AG20443 (cell line): ENCODE measurements around the gene MID1.

Experiments used
- DNase-seq: peaks from one replicate; pipeline ENCODE4 v3.0.0; 2012; ENCODE audit warnings: low spot score, mixed read lengths

Gene MID1, protein sequence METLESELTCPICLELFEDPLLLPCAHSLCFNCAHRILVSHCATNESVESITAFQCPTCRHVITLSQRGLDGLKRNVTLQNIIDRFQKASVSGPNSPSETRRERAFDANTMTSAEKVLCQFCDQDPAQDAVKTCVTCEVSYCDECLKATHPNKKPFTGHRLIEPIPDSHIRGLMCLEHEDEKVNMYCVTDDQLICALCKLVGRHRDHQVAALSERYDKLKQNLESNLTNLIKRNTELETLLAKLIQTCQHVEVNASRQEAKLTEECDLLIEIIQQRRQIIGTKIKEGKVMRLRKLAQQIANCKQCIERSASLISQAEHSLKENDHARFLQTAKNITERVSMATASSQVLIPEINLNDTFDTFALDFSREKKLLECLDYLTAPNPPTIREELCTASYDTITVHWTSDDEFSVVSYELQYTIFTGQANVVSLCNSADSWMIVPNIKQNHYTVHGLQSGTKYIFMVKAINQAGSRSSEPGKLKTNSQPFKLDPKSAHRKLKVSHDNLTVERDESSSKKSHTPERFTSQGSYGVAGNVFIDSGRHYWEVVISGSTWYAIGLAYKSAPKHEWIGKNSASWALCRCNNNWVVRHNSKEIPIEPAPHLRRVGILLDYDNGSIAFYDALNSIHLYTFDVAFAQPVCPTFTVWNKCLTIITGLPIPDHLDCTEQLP

DNA sequence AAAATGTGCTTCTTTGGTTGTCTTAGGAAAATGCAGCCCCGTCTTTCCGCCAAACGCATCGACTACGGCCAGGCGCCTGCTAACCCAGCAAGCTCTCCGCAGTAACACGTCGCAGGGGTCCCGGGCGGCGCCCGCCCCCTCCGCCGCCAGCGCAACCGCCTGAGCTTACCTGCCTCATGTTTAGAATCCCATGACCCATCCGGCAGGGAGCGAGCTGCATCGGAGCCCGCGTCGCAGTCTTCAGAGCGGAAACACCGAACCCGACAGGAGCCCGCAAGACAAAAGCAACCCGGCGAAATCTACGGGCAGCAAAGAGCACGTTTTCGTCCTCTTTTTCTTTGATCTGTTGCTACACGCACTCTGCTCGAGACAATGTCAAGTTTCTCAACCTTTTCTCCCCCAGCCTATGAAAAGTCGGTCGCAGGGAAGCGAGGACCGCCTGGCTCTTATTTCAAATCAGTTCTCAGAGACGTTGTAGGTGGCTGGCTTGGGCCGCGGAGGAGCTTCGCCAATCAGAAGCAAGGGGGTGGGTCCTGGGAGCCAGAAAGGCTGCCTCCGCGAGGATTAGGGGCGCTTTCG lies at the start of gene MID1:
Gene MID1, minus strand, starts transcription at position 465 of the 579 bp plus-strand sequence. CDS start 53,038 bp downstream, outside the sequence.
- peak; percentile 74 for DNase-seq

DNA sequence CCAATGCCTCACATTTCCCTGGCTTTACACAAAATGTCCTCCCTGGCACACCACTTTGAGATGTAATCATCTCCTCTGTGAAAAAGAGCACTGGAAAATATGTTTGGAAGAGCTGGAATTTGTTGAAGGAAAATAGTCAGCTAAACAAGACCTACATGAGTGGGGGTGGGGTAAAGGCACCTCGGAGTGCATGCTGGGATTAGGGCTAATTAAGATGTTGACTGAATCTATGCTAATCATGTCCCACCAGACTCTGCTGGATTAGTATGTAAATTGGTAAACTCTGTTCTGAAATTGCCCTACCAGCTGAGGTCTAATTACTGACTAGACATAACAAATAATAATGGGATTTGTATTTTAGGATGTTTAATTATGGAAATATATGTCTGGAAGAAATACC lies 46.8 kb upstream of the MID1 start:
- no peak for DNase-seq

DNA sequence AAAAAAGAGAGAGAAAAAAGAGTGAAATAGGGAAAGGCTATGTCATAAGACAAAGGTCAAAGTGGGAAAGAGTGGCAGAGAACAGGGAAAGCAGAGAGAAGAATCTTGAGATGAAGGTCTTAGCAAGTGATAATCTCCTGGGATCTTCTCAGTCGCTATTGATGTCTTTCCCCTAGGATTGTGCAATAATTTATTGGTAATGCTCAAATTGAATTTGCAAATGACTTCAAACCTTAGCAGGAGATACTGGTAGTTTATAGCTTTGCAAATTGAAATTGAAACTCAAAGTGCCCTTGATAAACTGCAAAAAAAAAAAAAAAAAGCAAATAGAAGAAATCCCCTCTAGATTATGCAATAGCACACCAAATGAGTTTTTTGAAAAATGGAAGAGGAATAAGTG lies 45.7 kb upstream of the MID1 start:
- DNase-seq = no peak

- no peak for DNase-seq
Observed at GRCh38 chrX:10665681-10666080, 45.3 kb upstream of the MID1 start.

GRCh38 chrX:10660171-10660570 lies 39.8 kb upstream of the MID1 start:
- no peak for DNase-seq

DNA sequence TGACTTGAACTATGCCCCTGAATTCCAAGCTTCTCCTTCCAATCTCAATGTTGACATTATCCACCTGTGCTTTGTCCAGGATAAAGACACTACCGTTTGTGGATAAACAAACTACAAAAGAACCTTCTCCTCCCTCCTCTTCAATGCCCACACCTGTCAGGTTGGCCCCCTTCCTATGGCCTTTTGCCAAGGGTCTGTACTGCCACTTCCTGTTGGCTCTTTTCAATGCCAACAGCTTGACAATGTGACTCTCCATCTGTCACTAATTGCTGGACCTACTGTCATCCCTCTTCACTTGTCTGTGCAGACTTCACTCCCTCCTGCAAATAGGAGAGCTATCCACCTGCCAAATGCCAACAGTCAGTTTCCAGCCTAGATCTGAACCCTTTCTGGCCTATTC lies 35.8 kb upstream of the MID1 start:
- no peak for DNase-seq

GRCh38 chrX:10654960-10655359 lies 34.6 kb upstream of the MID1 start:
- DNase-seq = no peak

DNA sequence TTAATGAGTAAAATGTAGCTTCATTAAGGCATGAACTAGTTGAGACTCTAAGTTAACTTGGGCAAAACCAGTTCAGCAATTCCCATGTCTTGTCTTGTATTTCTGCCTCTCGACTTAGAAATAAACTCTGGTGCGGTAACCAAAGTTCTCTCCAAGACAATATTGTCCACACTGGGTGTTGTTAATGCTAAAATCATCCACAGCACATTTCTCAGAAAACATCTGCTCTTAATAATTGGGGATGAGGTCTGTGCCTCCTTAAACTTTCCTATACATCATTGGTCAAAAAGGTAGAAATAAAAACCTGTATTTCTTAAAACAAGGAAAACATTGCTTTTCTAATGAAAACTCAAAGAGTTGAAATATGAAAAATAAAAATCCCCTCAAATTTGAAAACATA lies 32.9 kb upstream of the MID1 start:
- no peak for DNase-seq

GRCh38 chrX:10649265-10649664 lies 28.9 kb upstream of the MID1 start:
- DNase-seq = peak; percentile 13

DNA sequence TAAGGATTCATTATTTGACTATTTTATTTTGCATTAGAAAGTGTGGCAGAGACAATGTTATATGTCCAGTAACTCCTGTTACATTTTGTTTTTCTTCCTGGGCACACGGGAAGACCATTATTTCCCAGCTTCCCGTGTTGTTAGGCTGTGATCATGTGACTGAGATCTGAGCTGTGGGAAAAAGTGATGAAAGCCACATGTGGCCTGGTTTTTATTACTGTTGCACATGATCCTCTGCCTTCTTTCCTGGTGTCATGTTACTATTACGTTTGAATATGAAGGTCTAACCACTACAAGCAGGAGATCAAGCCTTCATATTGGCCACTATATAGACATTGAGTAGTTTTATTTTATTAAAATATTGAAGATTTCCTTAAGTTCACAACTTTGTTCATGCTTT lies 28.2 kb upstream of the MID1 start:
- DNase-seq = peak; percentile 35

DNA sequence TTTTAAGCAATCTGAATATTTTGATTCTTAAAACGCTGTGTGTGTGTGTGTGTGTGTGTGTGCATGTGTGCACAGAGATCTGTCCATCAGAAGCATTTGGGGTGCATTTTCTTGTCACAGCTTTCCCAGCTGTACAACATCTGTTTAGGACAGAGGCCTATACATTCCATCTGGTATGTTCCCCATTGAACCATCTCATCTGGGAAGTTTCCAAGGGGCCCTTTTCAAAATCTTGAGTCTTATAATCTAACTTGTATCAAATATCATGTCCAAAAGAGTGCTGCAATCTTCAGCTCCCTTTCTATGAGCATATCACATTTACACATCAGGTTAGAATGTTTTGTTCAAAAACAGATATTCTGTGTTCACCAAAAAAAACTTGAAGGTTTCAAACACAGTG lies 16.5 kb upstream of the MID1 start:
- no peak for DNase-seq

DNA sequence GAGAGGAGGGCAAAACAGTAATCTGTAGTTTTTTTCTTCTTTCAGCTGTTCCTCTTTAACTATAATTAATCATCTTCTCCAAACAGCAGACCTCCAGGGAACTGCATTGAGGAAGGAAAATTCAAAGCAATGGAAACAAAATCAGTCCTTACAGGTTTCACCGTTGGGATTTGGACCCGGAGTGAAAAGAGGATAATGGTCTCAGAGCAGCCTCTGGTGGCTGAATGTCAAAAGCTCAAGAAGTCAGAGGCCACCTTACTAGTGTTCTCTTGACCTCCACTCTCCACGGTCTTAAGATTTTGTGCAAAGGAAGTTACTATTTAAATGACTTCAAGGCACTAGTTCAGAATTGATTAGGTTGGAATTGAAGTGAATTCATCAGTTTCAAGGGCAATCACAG lies 16.0 kb upstream of the MID1 start:
- peak; percentile 43 for DNase-seq

DNA sequence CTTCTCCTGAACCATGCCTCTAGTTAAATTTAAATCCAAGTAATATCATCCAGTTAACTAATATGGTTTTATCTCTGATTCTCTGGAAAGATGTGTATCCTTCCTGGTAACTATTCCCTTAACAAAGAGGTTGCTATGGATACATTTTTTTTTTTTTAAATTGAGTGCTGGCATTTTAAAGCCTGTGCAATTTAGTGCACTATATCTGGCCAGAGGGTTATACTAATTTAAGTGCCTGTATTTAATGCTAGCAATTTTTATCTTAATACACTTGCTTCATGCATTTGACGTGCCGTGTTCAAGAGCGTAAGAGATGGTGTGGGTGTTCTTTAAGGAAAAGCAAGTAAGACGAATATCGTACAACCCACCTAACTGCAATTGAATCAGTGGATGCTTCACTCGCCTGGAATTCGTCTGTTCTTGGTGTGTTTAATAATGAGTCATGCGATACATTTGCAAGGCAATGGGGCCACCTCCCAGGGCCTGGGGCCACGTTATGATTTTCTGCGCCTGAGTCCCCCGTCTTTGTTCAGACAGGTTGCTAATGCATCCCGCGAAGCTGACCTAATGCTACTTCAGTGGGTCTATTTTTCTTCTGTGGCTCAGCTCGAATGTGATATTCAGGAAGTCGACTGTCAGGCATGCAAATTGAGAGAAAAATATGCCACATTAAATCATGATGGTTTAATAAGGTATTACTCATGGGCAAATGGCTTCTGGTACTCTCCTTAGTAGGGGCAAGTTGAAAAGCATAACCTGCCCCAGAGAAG lies 14.2 kb upstream of the MID1 start:
- DNase-seq = peak; percentile 53

DNA sequence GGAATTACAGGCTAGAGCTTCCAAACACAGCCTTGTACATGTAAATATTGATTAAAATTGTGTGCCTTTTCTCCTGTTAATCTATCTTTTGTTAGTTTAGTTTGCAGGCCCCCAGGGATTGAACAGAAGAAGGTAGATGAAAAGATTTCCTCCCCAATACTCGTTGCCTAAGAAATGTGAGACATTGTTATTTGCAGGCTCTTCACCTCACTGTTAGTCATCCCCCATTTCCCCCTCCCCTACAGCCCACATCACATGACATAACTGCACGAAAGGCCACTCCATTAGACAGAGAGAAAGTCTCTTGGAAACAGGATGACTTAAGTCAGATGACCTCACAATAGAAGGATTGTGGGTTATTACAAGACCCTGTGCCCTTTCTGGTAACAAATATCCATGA lies 13.3 kb upstream of the MID1 start:
- peak; percentile 71 for DNase-seq

GRCh38 chrX:10631416-10632145 lies 11.2 kb upstream of the MID1 start:
- DNase-seq = no peak

DNA sequence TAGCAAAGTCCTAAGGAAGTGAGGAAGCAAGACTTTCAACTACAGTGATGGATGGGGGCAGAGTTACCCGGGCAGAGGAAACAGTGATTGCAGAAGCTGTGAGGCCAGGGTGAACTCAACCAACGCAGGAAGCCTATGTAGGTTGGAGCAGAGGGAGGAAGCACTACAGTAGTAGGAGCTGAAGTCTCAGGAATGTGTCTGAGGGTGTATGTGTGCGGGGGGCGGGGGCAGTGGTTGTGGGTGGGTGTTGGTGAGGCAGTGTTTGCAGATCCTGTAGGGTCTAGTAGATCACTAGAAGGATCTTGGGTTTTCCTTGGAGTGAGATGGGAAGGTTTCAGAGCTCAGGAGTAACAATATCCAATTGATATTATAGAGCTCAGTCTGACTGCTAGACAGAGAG lies 9.9 kb upstream of the MID1 start:
- DNase-seq = no peak

- DNase-seq = no peak
Observed at GRCh38 chrX:10629905-10630304, 9.5 kb upstream of the MID1 start.

- no peak for DNase-seq
Observed at GRCh38 chrX:10628906-10629305, 8.5 kb upstream of the MID1 start.

DNA sequence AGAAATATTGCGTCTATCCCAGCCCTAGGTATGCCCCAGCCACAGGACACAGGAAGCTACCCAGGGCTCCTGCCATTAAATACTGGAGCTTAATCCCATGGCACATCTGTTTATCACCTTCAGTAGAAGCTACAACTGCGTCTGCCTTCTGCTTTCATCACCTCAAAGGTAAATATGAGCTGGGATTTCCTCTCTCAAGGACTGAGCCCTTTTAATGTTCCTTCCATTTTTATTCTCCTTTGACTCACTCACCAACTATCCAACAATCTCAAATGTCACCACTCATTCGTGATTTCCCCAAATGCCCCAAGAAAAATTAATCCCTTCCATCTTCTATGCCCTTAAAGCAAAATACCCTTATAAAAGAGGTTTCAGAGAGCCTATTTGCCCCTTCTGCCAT lies 1.8 kb upstream of the MID1 start:
- no peak for DNase-seq

DNA sequence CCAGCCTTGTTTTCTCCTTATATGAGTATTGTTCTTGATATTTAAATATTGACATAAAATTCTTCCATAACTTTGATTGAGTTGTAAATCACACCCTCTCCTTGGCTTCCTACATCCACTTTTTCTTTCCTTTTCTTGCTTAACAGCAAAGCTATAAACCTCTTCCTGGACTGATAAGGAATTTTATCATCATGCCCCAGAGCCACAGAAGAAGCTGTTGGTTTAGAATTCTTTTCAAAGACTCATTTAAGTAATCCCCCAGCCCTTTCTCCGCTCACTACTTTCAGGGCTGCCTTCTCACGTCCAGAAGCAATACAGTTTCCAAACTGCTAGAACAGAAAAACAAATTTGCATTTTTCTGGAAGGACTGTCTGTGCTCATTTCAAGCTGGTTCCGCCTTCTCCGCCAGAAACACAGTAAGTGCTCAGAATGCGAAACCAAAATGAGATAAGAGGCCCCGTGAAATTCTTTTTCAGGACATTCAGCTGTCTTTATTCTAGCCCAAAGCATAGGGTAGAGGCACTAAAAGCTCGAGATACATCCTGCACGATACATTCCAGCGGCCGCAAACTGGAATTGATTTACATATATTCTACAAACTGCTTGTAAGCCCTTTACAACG lies 849 bp downstream of the MID1 start:
- DNase-seq = no peak

- DNase-seq = no peak
Observed at GRCh38 chrX:10618961-10619360, 1.4 kb downstream of the MID1 start.

DNA sequence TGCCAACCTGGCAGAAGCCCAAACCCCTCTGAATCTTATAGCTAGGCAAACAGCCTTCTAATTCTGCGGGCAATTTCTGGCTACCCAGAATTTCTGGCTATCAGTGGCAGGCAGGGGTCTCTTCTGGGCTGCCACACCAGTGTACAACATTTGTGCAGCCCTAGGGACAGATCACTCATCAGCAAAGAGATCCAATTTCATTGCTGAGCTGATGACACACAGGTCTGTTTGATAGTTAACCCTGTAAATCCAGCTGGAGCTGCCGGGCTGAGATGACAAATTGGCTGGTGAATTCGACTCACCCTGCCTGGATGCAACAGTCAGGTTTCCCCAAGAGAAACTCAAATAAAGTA lies 2.4 kb downstream of the MID1 start:
- DNase-seq = no peak
